ENCODE measurements around the gene ADAMTS14. TPM values are rescaled to one million over a fixed set of nuclear protein-coding genes. Genes with fewer than 3 reads are reported as not detected.

The ADAMTS14 gene
- total RNA-seq, 1 experiment from 2014 or later = 0.91 TPM

GRCh38 chr10:70682920-70683600, 10.8 kb downstream of the ADAMTS14 start:
- no peak for TF ChIP-seq EZH2phosphoT487 (IDR thresholded peaks at IDR 0.05; ENCODE audit: borderline replicate concordance, low read length)
- no peak for TF ChIP-seq CTCF (conservative IDR thresholded peaks at IDR 0.05; ENCODE audit: low read depth, low read length)
- TF ChIP-seq EZH2 (IDR thresholded peaks at IDR 0.05; ENCODE audit: low read length, unreplicated experiment) = no peak
- H3K79me2 ChIP-seq (ENCODE audit: low read length) = no peaks in the 10 kb centered on the region
- ChIA-PET CTCF (no interaction called here), POLR2A (ENCODE audit: unreplicated experiment) (no interaction called here)
- H4K20me1 ChIP-seq (ENCODE audit: low read length) = no peaks in the 10 kb centered on the region
- H2AFZ ChIP-seq (ENCODE audit: low read length) = no peak overlapping the region
- H3K4me1 ChIP-seq (ENCODE audit: insufficient read depth, low read length) = no peaks in the 10 kb centered on the region
- H3K27me3 ChIP-seq (ENCODE audit: low read length) = no peaks in the 10 kb centered on the region
- H3F3A ChIP-seq (ENCODE audit: low read length, unreplicated experiment) = no peaks in the 10 kb centered on the region
- H3K27ac ChIP-seq (ENCODE audit: low read length) = no peak overlapping the region
- H3K36me3 ChIP-seq (ENCODE audit: low read depth, low read length) = no peaks in the 10 kb centered on the region
- no peak overlapping the region for H3K9ac ChIP-seq (ENCODE audit: low read length)
- H3K4me2 ChIP-seq (ENCODE audit: low read length) = no peak overlapping the region
- H3K9me2 ChIP-seq (replicated peaks; ENCODE audit: low read length) = no peaks in the 10 kb centered on the region
- no peaks in the 10 kb centered on the region for H3K9me3 ChIP-seq (ENCODE audit: low read length)
- DNase-seq = no peak
- no peak overlapping the region for H3K4me3 ChIP-seq (ENCODE audit: low read length)
- intact Hi-C loops (cut with micrococcal nuclease) = no loop called here
- BruUV-seq (replicated peaks) = no TSS peak
- ATAC-seq = no peak

- H3K36me3 ChIP-seq (ENCODE audit: low read depth, low read length) = no peaks in the 10 kb centered on the region
- BruUV-seq (replicated peaks) = no TSS peak
- no peaks in the 10 kb centered on the region for H3F3A ChIP-seq (ENCODE audit: low read length, unreplicated experiment)
- H3K4me3 ChIP-seq (ENCODE audit: low read length) = no peak overlapping the region
- H3K4me1 ChIP-seq (ENCODE audit: insufficient read depth, low read length) = no peaks in the 10 kb centered on the region
- no peak overlapping the region for H3K9ac ChIP-seq (ENCODE audit: low read length)
- CTCF ChIA-PET = no interaction called here
- H4K20me1 ChIP-seq (ENCODE audit: low read length) = no peaks in the 10 kb centered on the region
- POLR2A ChIA-PET (ENCODE audit: unreplicated experiment) = no interaction called here
- no peaks in the 10 kb centered on the region for H3K79me2 ChIP-seq (ENCODE audit: low read length)
- TF ChIP-seq EZH2 (IDR thresholded peaks at IDR 0.05; ENCODE audit: low read length, unreplicated experiment) = no peak
- no peak for TF ChIP-seq EZH2phosphoT487 (IDR thresholded peaks at IDR 0.05; ENCODE audit: borderline replicate concordance, low read length)
- no peak for TF ChIP-seq CTCF (conservative IDR thresholded peaks at IDR 0.05; ENCODE audit: low read depth, low read length)
- ATAC-seq (no peak), DNase-seq (no peak)
- no peak overlapping the region for H2AFZ ChIP-seq (ENCODE audit: low read length)
- no peaks in the 10 kb centered on the region for H3K27me3 ChIP-seq (ENCODE audit: low read length)
- intact Hi-C loops (cut with micrococcal nuclease) = no loop called here
- no peak overlapping the region for H3K4me2 ChIP-seq (ENCODE audit: low read length)
- H3K9me2 ChIP-seq (replicated peaks; ENCODE audit: low read length) = no peaks in the 10 kb centered on the region
- no peak overlapping the region for H3K27ac ChIP-seq (ENCODE audit: low read length)
- H3K9me3 ChIP-seq (ENCODE audit: low read length) = no peaks in the 10 kb centered on the region
Observed at GRCh38 chr10:70683601-70683934, 11.3 kb downstream of the ADAMTS14 start.

GRCh38 chr10:70683940-70684339, 11.6 kb downstream of the ADAMTS14 start:
- no peaks in the 10 kb centered on the region for H3K27me3 ChIP-seq (ENCODE audit: low read length)
- TF ChIP-seq EZH2 (IDR thresholded peaks at IDR 0.05; ENCODE audit: low read length, unreplicated experiment) (no peak), CTCF (conservative IDR thresholded peaks at IDR 0.05; ENCODE audit: low read depth, low read length) (no peak), EZH2phosphoT487 (IDR thresholded peaks at IDR 0.05; ENCODE audit: borderline replicate concordance, low read length) (no peak)
- no TSS peak for BruUV-seq (replicated peaks)
- no peaks in the 10 kb centered on the region for H3K79me2 ChIP-seq (ENCODE audit: low read length)
- H3K27ac ChIP-seq (ENCODE audit: low read length) = no peak overlapping the region
- H3K4me1 ChIP-seq (ENCODE audit: insufficient read depth, low read length) = no peaks in the 10 kb centered on the region
- no peaks in the 10 kb centered on the region for H3K36me3 ChIP-seq (ENCODE audit: low read depth, low read length)
- DNase-seq (no peak), ATAC-seq (no peak)
- H3K9ac ChIP-seq (ENCODE audit: low read length) = no peak overlapping the region
- POLR2A ChIA-PET (ENCODE audit: unreplicated experiment) = no interaction called here
- intact Hi-C loops (cut with micrococcal nuclease) = no loop called here
- no peaks in the 10 kb centered on the region for H3K9me2 ChIP-seq (replicated peaks; ENCODE audit: low read length)
- no peaks in the 10 kb centered on the region for H3K9me3 ChIP-seq (ENCODE audit: low read length)
- H2AFZ ChIP-seq (ENCODE audit: low read length) = no peak overlapping the region
- H3K4me3 ChIP-seq (ENCODE audit: low read length) = no peak overlapping the region
- H3F3A ChIP-seq (ENCODE audit: low read length, unreplicated experiment) = no peaks in the 10 kb centered on the region
- no peak overlapping the region for H3K4me2 ChIP-seq (ENCODE audit: low read length)
- CTCF ChIA-PET = no interaction called here
- H4K20me1 ChIP-seq (ENCODE audit: low read length) = no peaks in the 10 kb centered on the region

All from PC-3 (cell line).